ENCODE data around the gene PI4KA. TPM values are rescaled to one million over a fixed set of nuclear protein-coding genes. Genes with fewer than 3 reads are reported as not detected.

The PI4KA gene
- total and polyA plus RNA-seq, 5 experiments from 2014 or later: 34.4 to 158 (median 69.6) TPM

- POLR2A ChIA-PET: no interaction called here
- Mint-ChIP-seq H3K36me3 (peaks cover 0 to 72% (median 28%) of the 10 kb centered on the region in 3 donors), H3K27ac (peak overlapping the region in 4 of 10 donors; percentile 6 to 71 (median 38)), H3K27me3 (no peaks in the 10 kb centered on the region), H3K9me3 (no peaks in the 10 kb centered on the region), H3K4me3 (no peak overlapping the region), H3K4me1 (peaks cover 4 to 10% (median 6%) of the 10 kb centered on the region in 4 donors)
- no peak for ATAC-seq
- DNase-seq: no peak
Observed at GRCh38 chr22:20765938-20766337, 92.7 kb downstream of the PI4KA start.

- H3K9me3 Mint-ChIP-seq: no peaks in the 10 kb centered on the region
- POLR2A ChIA-PET: interaction anchor here (0.5 kb wide), 1 partner anchor 346 kb away, joined by 4 read pairs; no protein-coding TSS in a partner anchor
- peak overlapping the region in 2 of 10 donors; percentile 21 to 75 for H3K27ac Mint-ChIP-seq
- ATAC-seq (no peak), DNase-seq (no peak)
- no peaks in the 10 kb centered on the region for H3K27me3 Mint-ChIP-seq
- peaks cover 0 to 72% (median 29%) of the 10 kb centered on the region in 3 donors for H3K36me3 Mint-ChIP-seq
- peaks cover 4 to 10% (median 6%) of the 10 kb centered on the region in 4 donors for H3K4me1 Mint-ChIP-seq
- no peak overlapping the region for H3K4me3 Mint-ChIP-seq
Observed at GRCh38 chr22:20764729-20765128, 93.9 kb downstream of the PI4KA start.

- DNase-seq (no peak), ATAC-seq (no peak)
- Mint-ChIP-seq H3K36me3 (peaks cover 0 to 72% (median 29%) of the 10 kb centered on the region in 3 donors), H3K27me3 (no peaks in the 10 kb centered on the region), H3K4me1 (peaks cover 4 to 10% (median 6%) of the 10 kb centered on the region in 4 donors), H3K27ac (peak overlapping the region in 1 of 10 donors; percentile 21), H3K4me3 (no peak overlapping the region), H3K9me3 (no peaks in the 10 kb centered on the region)
- POLR2A ChIA-PET: interaction anchor here (0.5 kb wide), 1 partner anchor 346 kb away, joined by 4 read pairs; no protein-coding TSS in a partner anchor
Observed at GRCh38 chr22:20764471-20764720, 94.2 kb downstream of the PI4KA start.

GRCh38 chr22:20763630-20764470 lies 94.8 kb downstream of the PI4KA start:
- Mint-ChIP-seq H3K27me3 (no peaks in the 10 kb centered on the region), H3K36me3 (peaks cover 0 to 71% (median 26%) of the 10 kb centered on the region in 3 donors), H3K27ac (no peak overlapping the region), H3K4me3 (no peak overlapping the region), H3K4me1 (peaks cover 4 to 5% (median 4%) of the 10 kb centered on the region in 4 donors), H3K9me3 (no peaks in the 10 kb centered on the region)
- DNase-seq (no peak), ATAC-seq (no peak)
- POLR2A ChIA-PET: interaction anchor here (0.5 kb wide), 1 partner anchor 345 kb away, joined by 4 read pairs; no protein-coding TSS in a partner anchor

GRCh38 chr22:20762233-20762796 lies 96.3 kb downstream of the PI4KA start:
- H3K27ac Mint-ChIP-seq: peak overlapping the region in 1 of 10 donors; percentile 34

DNA sequence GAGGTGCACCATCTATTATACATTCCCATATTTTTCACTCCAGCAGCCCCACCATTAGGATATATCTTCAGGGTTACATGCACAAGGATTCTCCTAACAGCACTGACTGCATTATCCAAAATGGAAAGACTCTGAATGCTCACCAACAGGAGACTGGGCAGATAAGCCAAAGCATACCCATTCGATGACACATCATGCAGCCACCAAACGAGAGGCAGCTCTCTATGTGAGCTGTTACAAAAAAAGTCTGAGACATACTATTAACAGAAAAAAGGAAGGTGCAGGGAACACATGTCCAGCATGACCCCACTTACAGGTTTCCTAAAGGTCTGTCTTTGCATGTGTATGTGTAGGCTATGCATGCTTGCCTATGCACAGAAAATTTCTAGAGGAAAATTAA lies 97.1 kb downstream of the PI4KA start:
- Mint-ChIP-seq H3K27ac (no peak overlapping the region), H3K9me3 (no peaks in the 10 kb centered on the region), H3K36me3 (peaks cover 0 to 89% (median 26%) of the 10 kb centered on the region in 3 donors), H3K4me3 (no peak overlapping the region), H3K27me3 (no peaks in the 10 kb centered on the region), H3K4me1 (no peaks in the 10 kb centered on the region)
- DNase-seq (no peak), ATAC-seq (no peak)
- POLR2A ChIA-PET: no interaction called here

More at GRCh38 chr22:20762233-20762796, 96.3 kb downstream of the PI4KA start:
- Mint-ChIP-seq H3K4me1 (no peaks in the 10 kb centered on the region), H3K36me3 (peaks cover 0 to 84% (median 26%) of the 10 kb centered on the region in 3 donors), H3K27me3 (no peaks in the 10 kb centered on the region), H3K4me3 (no peak overlapping the region), H3K9me3 (no peaks in the 10 kb centered on the region)
- ATAC-seq (no peak), DNase-seq (no peak)
- POLR2A ChIA-PET: no interaction called here

DNA sequence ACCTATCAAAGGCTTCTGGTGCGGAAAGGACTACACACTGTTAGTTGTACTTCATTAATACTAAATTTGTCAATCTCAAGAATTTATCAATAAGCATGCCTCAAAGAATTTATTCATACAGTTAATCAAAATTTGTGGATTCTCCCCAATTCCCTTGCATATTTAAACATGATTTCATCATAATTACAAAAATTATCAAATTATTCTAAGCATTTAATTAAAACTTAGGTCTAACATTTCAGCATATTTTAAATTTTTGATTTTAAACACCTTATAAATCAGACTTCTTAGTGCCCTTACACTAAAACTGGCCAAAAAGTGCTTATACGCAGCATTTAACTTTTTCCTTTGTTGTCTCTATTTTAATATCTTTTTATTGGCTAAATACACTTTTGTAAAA lies 98.5 kb downstream of the PI4KA start:
- H3K27me3 Mint-ChIP-seq: no peaks in the 10 kb centered on the region
- no peak overlapping the region for H3K27ac Mint-ChIP-seq
- peaks cover 0 to 86% (median 26%) of the 10 kb centered on the region in 3 donors for H3K36me3 Mint-ChIP-seq
- no peaks in the 10 kb centered on the region for H3K9me3 Mint-ChIP-seq
- ATAC-seq (no peak), DNase-seq (no peak)
- peaks cover 0 to 1% (median 0%) of the 10 kb centered on the region in 4 donors for H3K4me1 Mint-ChIP-seq
- POLR2A ChIA-PET: interaction anchor here (0.8 kb wide), 1 partner anchor 87 kb away, joined by 4 read pairs; no protein-coding TSS in a partner anchor
- H3K4me3 Mint-ChIP-seq: no peak overlapping the region

DNA sequence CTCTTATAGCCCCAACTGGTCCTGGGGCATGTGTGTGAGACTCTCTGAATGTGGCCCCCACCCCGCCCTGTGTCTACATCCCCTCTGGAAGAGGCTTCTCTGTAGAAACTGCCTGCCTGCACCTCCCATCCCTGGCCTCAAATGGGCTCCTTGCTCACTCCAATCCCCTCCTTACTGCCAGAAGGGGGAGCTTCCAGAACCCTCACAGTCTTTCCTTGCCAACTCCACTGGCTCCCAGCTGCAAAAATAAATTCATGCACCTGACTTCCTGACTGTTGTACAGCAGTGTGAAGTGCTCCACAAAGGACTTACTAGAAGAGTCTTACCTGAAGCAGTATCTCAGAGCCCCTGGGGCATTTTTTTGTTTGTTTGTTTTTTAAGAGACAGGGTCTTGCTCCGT lies 99.9 kb downstream of the PI4KA start:
- H3K4me3 Mint-ChIP-seq: no peak overlapping the region
- H3K27ac Mint-ChIP-seq: peak overlapping the region in 2 of 10 donors; percentile 15 to 65
- H3K36me3 Mint-ChIP-seq: peaks cover 0 to 80% (median 15%) of the 10 kb centered on the region in 3 donors
- peaks cover 0 to 1% (median 0%) of the 10 kb centered on the region in 4 donors for H3K4me1 Mint-ChIP-seq
- DNase-seq: no peak
- no peaks in the 10 kb centered on the region for H3K27me3 Mint-ChIP-seq
- no peaks in the 10 kb centered on the region for H3K9me3 Mint-ChIP-seq
- POLR2A ChIA-PET: no interaction called here
- no peak for ATAC-seq

DNA sequence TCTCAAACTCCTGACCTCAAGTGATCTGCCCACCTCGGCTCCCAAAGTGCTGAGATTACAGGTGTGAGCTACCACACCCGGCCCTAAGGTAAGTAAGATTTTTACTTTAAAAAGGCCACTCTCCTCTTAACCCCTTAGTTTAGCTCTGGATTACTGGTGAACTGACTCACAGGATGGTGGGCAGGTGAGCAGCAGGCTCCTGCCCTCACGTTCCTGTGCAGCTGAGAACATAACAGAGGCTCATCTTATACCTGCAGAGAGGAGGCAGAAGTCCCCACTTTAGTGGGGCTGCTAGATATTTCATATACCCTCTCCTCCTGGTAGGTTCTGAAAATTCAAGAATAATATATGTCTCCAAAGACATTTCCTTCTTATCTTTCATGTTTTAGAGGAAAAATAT lies 101.8 kb downstream of the PI4KA start:
- no peak overlapping the region for H3K4me3 Mint-ChIP-seq
- POLR2A ChIA-PET: no interaction called here
- no peaks in the 10 kb centered on the region for H3K27me3 Mint-ChIP-seq
- H3K4me1 Mint-ChIP-seq: peaks cover 0 to 1% (median 0%) of the 10 kb centered on the region in 4 donors
- DNase-seq (no peak), ATAC-seq (no peak)
- H3K27ac Mint-ChIP-seq: peak overlapping the region in 2 of 10 donors; percentile 31 to 37
- H3K9me3 Mint-ChIP-seq: no peaks in the 10 kb centered on the region
- H3K36me3 Mint-ChIP-seq: peaks cover 0 to 79% (median 9%) of the 10 kb centered on the region in 3 donors

DNA sequence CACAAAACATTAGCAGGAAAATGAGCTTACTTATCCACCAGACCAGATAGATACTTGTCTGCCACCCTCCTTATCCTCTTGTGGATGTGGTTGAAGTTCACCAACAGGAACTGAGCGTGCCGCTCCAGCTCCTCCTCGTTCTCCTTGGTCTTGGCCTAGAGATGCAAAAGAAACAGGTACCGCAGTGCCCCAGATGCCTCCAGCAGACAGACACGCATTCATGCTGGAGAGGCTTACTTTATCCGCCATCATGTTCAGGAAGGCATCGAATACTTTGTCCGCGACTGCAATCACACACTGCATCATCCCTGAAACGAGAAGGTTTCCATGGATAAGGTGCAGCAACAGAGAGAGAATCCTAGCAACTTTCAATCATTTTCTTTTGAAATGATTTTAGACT lies 105.7 kb downstream of the PI4KA start:
- POLR2A ChIA-PET: no interaction called here
- H3K36me3 Mint-ChIP-seq: peaks cover 0 to 77% (median 3%) of the 10 kb centered on the region in 3 donors
- H3K27ac Mint-ChIP-seq: peak overlapping the region in 2 of 10 donors; percentile 46 to 77
- no peak overlapping the region for H3K4me3 Mint-ChIP-seq
- ATAC-seq (no peak), DNase-seq (no peak)
- peaks cover 0 to 17% (median 2%) of the 10 kb centered on the region in 4 donors for H3K4me1 Mint-ChIP-seq
- H3K9me3 Mint-ChIP-seq: no peaks in the 10 kb centered on the region
- H3K27me3 Mint-ChIP-seq: no peaks in the 10 kb centered on the region

- Mint-ChIP-seq H3K27ac (no peak overlapping the region), H3K27me3 (no peaks in the 10 kb centered on the region), H3K4me1 (peaks cover 0 to 17% (median 2%) of the 10 kb centered on the region in 4 donors), H3K9me3 (no peaks in the 10 kb centered on the region), H3K36me3 (peaks cover 0 to 76% (median 3%) of the 10 kb centered on the region in 3 donors), H3K4me3 (no peak overlapping the region)
- POLR2A ChIA-PET: no interaction called here
- DNase-seq: no peak
- no peak for ATAC-seq
Observed at GRCh38 chr22:20752104-20752741, 106.4 kb downstream of the PI4KA start.

DNA sequence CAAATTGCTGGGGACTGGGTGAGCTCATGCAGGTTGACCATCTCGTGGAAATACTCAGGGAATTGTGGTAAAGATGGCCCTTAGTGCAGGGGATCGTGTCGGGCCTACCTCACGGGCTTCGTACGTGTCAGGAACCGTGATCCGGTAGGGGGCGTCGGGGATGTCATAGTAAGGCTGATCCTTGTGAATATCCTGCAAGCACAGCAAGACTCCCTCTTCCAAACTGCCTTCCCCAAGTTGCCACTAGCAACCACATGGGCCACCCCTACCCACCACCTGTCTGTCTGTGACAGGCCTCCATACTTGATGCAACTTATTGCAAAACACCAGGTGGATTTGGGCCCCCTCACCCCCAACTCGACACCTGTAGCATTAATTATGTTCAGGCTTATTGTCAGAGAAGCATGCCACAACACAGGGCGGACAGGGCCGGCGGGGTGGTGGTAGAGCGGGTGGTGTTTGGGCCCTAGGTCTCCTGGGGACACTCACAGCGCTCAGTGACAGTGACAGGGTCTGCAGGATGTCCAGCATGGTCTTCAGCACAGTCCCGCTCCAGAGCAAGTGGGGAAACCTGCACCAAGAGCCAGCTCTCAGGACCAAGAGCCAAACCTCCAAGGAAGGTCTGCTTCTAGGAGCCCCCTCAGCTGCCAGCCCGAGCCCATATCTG lies 107.3 kb downstream of the PI4KA start:
- Mint-ChIP-seq H3K36me3 (peaks cover 0 to 76% (median 5%) of the 10 kb centered on the region in 3 donors), H3K27me3 (no peaks in the 10 kb centered on the region), H3K4me1 (peaks cover 0 to 17% (median 2%) of the 10 kb centered on the region in 4 donors), H3K9me3 (no peaks in the 10 kb centered on the region), H3K27ac (peak overlapping the region in 3 of 10 donors; percentile 27 to 43 (median 29)), H3K4me3 (no peak overlapping the region)
- no peak for ATAC-seq
- DNase-seq: no peak
- POLR2A ChIA-PET: no interaction called here
